ENCODE measurements around the gene TRRAP. TPM values are rescaled to one million over a fixed set of nuclear protein-coding genes. Genes with fewer than 3 reads are reported as not detected.

The TRRAP gene
- total RNA-seq, 1 experiment from 2014 or later, result 26.1 TPM

DNA sequence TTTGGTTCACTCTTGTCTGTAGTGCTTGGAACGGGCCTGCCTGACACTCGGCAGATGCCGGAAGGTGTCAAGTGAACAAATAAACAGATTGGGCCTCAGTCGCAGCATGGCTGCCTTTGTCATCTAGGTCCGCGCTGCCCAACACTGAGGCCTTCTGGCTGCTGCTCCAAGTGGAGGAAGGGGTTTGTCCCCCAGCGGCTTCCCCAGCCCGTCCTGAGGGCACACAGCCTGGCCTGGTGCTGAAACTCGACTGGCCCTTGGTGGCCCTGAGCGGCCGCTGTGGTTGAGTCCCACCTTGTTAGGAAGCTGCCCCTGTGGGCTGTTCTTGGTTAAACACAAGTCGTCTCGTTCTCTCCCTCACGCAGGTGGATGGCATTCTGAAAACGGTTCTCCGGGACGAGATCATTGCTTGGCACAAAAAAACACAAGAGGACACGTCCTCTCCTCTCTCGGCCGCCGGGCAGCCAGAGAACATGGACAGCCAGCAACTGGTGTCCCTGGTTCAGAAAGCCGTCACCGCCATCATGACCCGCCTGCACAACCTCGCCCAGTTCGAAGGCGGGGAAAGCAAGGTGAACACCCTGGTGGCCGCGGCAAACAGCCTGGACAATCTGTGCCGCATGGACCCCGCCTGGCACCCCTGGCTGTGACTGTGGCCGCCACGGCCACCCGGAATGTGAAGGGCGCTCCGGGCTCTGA is 133.5 kb downstream of the TRRAP start:
- 0 out of 2 replicates have a peak, but pooled peaks cover under 1% of the 10 kb centered on the region for H3K79me2 ChIP-seq (ENCODE audit: low read length)
- no peak overlapping the region for H3K4me2 ChIP-seq (ENCODE audit: low read depth, low read length, poor library complexity, severe bottlenecking)
- H3K27me3 ChIP-seq (ENCODE audit: low read length), result no peaks in the 10 kb centered on the region
- no peaks in the 10 kb centered on the region for H3K9me2 ChIP-seq (replicated peaks; ENCODE audit: insufficient read depth, low read length)
- H2AFZ ChIP-seq (ENCODE audit: low read length), result no peak overlapping the region
- DNase-seq, result no peak
- no peaks in the 10 kb centered on the region for H4K20me1 ChIP-seq (ENCODE audit: insufficient read depth, low read depth, low read length)
- peaks cover 8% of the 10 kb centered on the region for H3K4me1 ChIP-seq (ENCODE audit: low read length)
- no peak overlapping the region for H3K4me3 ChIP-seq (ENCODE audit: low read length)
- no peak overlapping the region for H3K9ac ChIP-seq (ENCODE audit: low read length)
- peaks cover 32% of the 10 kb centered on the region for H3K36me3 ChIP-seq (ENCODE audit: insufficient read depth, low read length)
- H3K27ac ChIP-seq (ENCODE audit: low read length), result no peak overlapping the region
- no peaks in the 10 kb centered on the region for H3K9me3 ChIP-seq (ENCODE audit: low read length)

DNA sequence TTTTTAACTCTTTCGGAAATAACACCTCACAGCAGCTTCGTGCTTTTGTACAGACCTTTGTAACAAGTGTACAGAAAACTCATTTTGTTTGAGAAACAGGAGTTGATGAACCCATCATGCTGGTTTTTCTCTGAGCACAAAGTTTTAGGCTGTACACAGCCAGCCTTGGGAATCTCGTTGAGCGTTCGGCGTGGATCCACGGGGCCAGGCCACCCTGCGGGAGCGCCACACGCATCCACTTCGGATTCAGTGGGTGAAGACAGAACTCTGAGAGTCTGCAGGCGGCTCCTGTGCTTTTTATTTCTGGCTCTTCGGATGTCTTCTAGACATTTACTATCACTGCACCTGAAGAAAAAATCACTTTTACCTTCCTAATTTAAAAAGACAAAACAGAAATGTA is 134.4 kb downstream of the TRRAP start:
- no peak overlapping the region for H2AFZ ChIP-seq (ENCODE audit: low read length)
- peaks cover 10% of the 10 kb centered on the region for H3K4me1 ChIP-seq (ENCODE audit: low read length)
- H3K9me3 ChIP-seq (ENCODE audit: low read length), result no peaks in the 10 kb centered on the region
- peaks cover 8% of the 10 kb centered on the region for H3K79me2 ChIP-seq (ENCODE audit: low read length)
- no peak overlapping the region for H3K27ac ChIP-seq (ENCODE audit: low read length)
- H4K20me1 ChIP-seq (ENCODE audit: insufficient read depth, low read depth, low read length), result no peaks in the 10 kb centered on the region
- H3K9ac ChIP-seq (ENCODE audit: low read length), result no peak overlapping the region
- H3K9me2 ChIP-seq (replicated peaks; ENCODE audit: insufficient read depth, low read length), result no peaks in the 10 kb centered on the region
- peaks cover 31% of the 10 kb centered on the region; the same call in 1 of the 2 replicates for H3K36me3 ChIP-seq (ENCODE audit: insufficient read depth, low read length)
- no peak overlapping the region for H3K4me3 ChIP-seq (ENCODE audit: low read length)
- no peak overlapping the region for H3K4me2 ChIP-seq (ENCODE audit: low read depth, low read length, poor library complexity, severe bottlenecking)
- DNase-seq, result no peak
- H3K27me3 ChIP-seq (ENCODE audit: low read length), result no peaks in the 10 kb centered on the region

DNA sequence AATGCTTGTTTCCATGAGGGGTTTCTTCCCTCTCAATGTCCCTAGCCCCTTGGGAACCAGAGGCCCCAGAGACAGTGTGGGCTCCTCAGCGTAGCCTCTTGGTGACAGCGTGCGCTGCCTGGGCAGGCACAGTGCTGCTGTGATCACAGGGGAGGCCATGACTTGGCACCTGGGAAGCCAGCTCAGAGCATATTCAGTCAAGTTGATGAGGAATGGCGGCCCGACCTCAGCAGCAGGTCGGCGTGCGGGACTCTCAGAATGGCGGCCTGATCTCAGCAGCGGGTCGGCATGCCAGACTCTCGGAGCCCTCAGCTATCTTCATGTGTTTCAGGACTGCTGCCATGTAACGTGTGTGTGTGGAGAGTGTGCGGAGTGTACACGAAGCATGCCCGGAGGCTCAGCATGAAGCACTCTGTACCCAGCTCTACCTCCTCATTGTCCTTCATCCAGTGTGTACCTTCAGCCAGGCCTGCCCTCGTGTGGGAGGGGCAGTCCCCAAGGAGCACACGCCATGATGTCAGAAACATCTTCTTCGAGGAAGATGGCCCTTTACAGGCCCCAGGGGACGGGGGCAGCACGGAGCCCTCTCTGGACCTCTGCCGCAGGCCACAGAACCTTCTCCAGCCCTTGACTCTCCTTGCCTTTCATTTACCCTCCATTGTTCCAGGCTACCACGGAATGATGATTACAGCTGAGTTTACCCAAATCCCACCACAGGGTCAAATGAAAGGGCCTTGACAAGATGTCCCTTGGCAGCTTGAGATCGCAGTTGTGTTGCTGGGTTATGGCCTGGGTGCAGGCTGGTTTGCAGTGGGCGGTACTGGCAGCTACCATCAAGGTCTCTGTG is 135.2 kb downstream of the TRRAP start:
- Histone ChIP-seq H2AFZ (ENCODE audit: low read length) (no peak overlapping the region), H3K4me2 (ENCODE audit: low read depth, low read length, poor library complexity, severe bottlenecking) (no peak overlapping the region), H3K9me3 (ENCODE audit: low read length) (no peaks in the 10 kb centered on the region), H3K4me1 (ENCODE audit: low read length) (peaks cover 13% of the 10 kb centered on the region), H3K27me3 (ENCODE audit: low read length) (no peaks in the 10 kb centered on the region), H3K9ac (ENCODE audit: low read length) (no peak overlapping the region), H3K4me3 (ENCODE audit: low read length) (no peak overlapping the region), H3K36me3 (ENCODE audit: insufficient read depth, low read length) (peaks cover 36% of the 10 kb centered on the region; the same call in 1 of the 2 replicates), H4K20me1 (ENCODE audit: insufficient read depth, low read depth, low read length) (no peaks in the 10 kb centered on the region), H3K9me2 (replicated peaks; ENCODE audit: insufficient read depth, low read length) (no peaks in the 10 kb centered on the region), H3K79me2 (ENCODE audit: low read length) (peaks cover 14% of the 10 kb centered on the region), H3K27ac (ENCODE audit: low read length) (no peak overlapping the region)
- no peak for DNase-seq

DNA sequence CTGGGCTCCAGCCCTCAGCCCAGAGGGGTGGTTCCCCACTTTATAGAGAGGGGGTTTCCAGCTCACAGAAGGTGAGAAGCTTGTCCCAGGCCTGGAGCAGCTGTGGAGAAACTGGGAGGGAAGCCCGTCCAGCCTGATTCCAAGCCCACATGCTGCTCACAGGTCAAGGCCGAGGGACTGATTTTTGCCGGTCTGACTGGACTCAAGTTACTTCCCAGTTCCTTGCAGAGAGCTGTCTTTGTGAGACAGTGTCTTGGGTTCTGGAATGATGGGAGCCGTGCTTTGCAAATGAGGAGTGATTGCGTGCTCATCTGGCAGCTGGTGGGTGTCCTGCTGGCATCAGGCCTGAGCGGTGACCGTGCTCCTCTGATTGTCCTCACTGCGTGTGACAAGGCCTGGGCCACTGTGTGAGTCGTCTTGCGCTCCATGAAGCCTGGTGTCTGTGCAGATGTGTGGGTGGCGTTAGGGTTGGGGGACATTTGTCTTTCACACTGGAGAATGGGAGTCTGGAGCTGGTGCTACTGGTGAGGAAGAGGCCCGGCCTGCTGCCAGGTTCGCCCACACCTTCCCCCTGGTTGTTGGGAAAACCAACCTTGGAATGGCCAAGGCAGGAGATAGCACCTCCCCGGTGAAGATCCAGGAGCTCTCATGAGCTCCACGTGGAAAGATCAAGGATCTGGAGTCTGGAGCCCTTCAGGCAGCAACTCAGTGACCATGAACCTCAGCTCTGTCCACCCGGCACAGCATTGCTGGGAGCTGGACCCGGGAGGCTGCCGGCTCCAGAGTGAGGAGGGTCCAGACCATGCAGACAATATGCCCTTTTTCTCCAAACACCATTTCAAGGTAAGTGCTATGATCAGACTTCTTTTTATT is 136.0 kb downstream of the TRRAP start:
- H3K27me3 ChIP-seq (ENCODE audit: low read length), result no peaks in the 10 kb centered on the region
- no peak overlapping the region for H3K9ac ChIP-seq (ENCODE audit: low read length)

DNA sequence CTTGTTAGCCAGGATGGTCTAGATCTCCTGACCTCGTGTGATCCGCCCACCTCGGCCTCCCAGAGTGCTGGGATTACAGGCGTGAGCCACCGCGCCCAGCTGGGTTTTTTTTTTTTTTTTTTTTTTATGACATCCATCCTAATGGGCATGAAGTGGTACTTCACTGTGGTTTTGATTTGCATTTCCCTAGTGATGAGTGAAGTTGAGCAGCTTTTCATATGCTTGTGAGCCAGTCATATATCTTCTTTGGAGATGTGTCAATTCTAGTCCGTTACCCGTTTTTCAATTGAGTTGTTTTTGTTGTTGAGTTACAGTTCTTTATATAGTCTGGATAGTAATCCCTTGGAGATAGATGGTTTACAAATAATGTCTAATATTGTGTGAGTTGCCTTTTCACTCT is 137.9 kb downstream of the TRRAP start:
- Histone ChIP-seq H3K9me2 (replicated peaks; ENCODE audit: insufficient read depth, low read length) (no peaks in the 10 kb centered on the region), H3K4me3 (ENCODE audit: low read length) (no peak overlapping the region), H4K20me1 (ENCODE audit: insufficient read depth, low read depth, low read length) (no peaks in the 10 kb centered on the region), H2AFZ (ENCODE audit: low read length) (no peak overlapping the region), H3K27me3 (ENCODE audit: low read length) (no peaks in the 10 kb centered on the region), H3K79me2 (ENCODE audit: low read length) (peaks cover 34% of the 10 kb centered on the region), H3K9ac (ENCODE audit: low read length) (no peak overlapping the region), H3K4me2 (ENCODE audit: low read depth, low read length, poor library complexity, severe bottlenecking) (peak overlapping the region; percentile 9), H3K4me1 (ENCODE audit: low read length) (peaks cover 18% of the 10 kb centered on the region), H3K27ac (ENCODE audit: low read length) (peak overlapping the region; percentile 50), H3K36me3 (ENCODE audit: insufficient read depth, low read length) (peaks cover 54% of the 10 kb centered on the region), H3K9me3 (ENCODE audit: low read length) (no peaks in the 10 kb centered on the region)
- DNase-seq, result peak; percentile 67

More for the DNA sequence above, 136.0 kb downstream of the TRRAP start:
- Histone ChIP-seq H3K4me1 (ENCODE audit: low read length) (peaks cover 15% of the 10 kb centered on the region), H3K9me2 (replicated peaks; ENCODE audit: insufficient read depth, low read length) (no peaks in the 10 kb centered on the region), H3K4me3 (ENCODE audit: low read length) (no peak overlapping the region), H3K79me2 (ENCODE audit: low read length) (peaks cover 21% of the 10 kb centered on the region), H2AFZ (ENCODE audit: low read length) (no peak overlapping the region), H3K27ac (ENCODE audit: low read length) (no peak overlapping the region), H3K36me3 (ENCODE audit: insufficient read depth, low read length) (peaks cover 39% of the 10 kb centered on the region; the same call in 1 of the 2 replicates), H3K4me2 (ENCODE audit: low read depth, low read length, poor library complexity, severe bottlenecking) (no peak overlapping the region), H3K9me3 (ENCODE audit: low read length) (no peaks in the 10 kb centered on the region), H4K20me1 (ENCODE audit: insufficient read depth, low read depth, low read length) (no peaks in the 10 kb centered on the region)
- DNase-seq, result no peak

DNA sequence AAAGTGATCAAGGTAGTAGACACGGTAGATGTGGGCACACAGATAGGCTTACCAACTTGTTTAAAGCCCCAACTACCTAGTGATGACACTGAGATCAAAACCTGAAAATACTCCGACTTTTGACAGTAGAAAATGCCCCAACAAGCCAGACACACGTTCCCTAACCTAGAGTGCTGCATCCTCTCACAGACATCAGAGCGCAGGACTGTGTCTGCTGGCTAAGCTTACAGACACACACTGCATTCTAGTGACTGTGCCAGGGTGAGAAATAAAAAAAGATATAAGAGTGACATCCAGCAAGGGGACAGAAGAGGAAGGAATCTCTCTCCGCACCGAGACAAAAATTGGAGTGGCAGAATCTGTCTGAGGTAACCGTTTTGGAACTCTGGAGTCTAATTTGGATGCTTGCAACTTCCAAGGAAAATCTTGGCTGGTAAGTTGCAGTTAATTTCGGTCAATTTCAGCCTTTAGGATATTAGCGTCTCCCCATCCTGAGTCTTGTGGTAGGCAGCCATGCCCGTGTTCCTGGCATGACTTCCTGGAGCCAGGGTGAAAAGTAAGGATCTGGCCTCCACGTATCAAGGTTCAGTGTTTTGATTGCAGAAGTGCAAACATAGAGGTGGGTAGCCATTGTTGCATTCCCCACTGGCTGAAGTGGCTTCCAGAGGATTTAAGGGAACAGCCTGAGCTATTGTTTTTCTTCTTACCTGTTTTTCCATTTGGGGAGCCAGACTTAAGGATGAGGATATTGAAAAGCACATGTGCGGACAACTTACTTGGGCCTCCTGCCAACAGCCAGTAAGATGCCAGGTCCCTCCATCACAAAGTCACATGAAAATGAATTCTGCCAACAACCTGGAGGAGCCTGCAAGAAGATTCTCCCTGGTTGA is 141.4 kb downstream of the TRRAP start:
- no peak overlapping the region for H3K27ac ChIP-seq (ENCODE audit: low read length)
- H3K36me3 ChIP-seq (ENCODE audit: insufficient read depth, low read length), result peaks cover 38% of the 10 kb centered on the region
- H3K4me1 ChIP-seq (ENCODE audit: low read length), result peaks cover 30% of the 10 kb centered on the region
- no peak overlapping the region for H3K4me3 ChIP-seq (ENCODE audit: low read length)
- no peak overlapping the region for H3K4me2 ChIP-seq (ENCODE audit: low read depth, low read length, poor library complexity, severe bottlenecking)
- H3K9ac ChIP-seq (ENCODE audit: low read length), result no peak overlapping the region
- no peak overlapping the region for H2AFZ ChIP-seq (ENCODE audit: low read length)
- no peaks in the 10 kb centered on the region for H3K27me3 ChIP-seq (ENCODE audit: low read length)
- DNase-seq, result no peak
- no peaks in the 10 kb centered on the region for H3K9me3 ChIP-seq (ENCODE audit: low read length)
- H3K9me2 ChIP-seq (replicated peaks; ENCODE audit: insufficient read depth, low read length), result no peaks in the 10 kb centered on the region
- H4K20me1 ChIP-seq (ENCODE audit: insufficient read depth, low read depth, low read length), result no peaks in the 10 kb centered on the region
- peaks cover 40% of the 10 kb centered on the region for H3K79me2 ChIP-seq (ENCODE audit: low read length)

DNA sequence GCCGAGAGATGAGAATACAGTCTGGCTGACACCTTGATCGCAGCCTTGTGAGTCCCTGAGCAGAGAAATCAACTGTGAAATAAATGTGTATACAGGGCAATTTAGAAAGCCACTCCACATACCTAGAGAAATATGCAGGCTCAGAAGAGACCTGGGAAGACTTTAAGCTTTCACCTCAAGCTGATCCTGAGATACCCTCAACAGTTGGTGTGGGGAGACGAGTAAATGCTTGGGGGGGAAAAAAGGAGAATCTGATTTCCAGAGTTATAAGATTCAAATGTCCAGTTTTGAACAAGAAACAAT is 142.0 kb downstream of the TRRAP start:
- peaks cover 40% of the 10 kb centered on the region for H3K79me2 ChIP-seq (ENCODE audit: low read length)
- H2AFZ ChIP-seq (ENCODE audit: low read length), result no peak overlapping the region
- H4K20me1 ChIP-seq (ENCODE audit: insufficient read depth, low read depth, low read length), result no peaks in the 10 kb centered on the region
- H3K9me2 ChIP-seq (replicated peaks; ENCODE audit: insufficient read depth, low read length), result no peaks in the 10 kb centered on the region
- H3K4me1 ChIP-seq (ENCODE audit: low read length), result peaks cover 30% of the 10 kb centered on the region
- H3K4me2 ChIP-seq (ENCODE audit: low read depth, low read length, poor library complexity, severe bottlenecking), result no peak overlapping the region
- no peak overlapping the region for H3K4me3 ChIP-seq (ENCODE audit: low read length)
- no peak overlapping the region for H3K27ac ChIP-seq (ENCODE audit: low read length)
- H3K36me3 ChIP-seq (ENCODE audit: insufficient read depth, low read length), result peaks cover 38% of the 10 kb centered on the region
- DNase-seq, result no peak
- no peak overlapping the region for H3K9ac ChIP-seq (ENCODE audit: low read length)
- no peaks in the 10 kb centered on the region for H3K9me3 ChIP-seq (ENCODE audit: low read length)
- no peaks in the 10 kb centered on the region for H3K27me3 ChIP-seq (ENCODE audit: low read length)

Measured in Karpas-422 (cell line).